Uterus (tissue), 2 donors: ENCODE results near the gene STUB1.

Experiments used
- CTCF ChIP-seq, 4 experiments: fragments of 200-600 bp in 2 of 4; fragments of 450-650 bp in 2 of 4; sonication (generic) in 2 of 4; IDR thresholded peaks; one replicate each; pipeline ENCODE4 v1.5.1; 2016 to 2019; ENCODE audit warnings: antibody characterized with exemption in 4 of 4, mild to moderate bottlenecking in 2 of 4, moderate library complexity in 1 of 4
- POLR2A ChIP-seq, 2 donors: fragments of 450-650 bp; IDR thresholded peaks; one replicate each; pipeline ENCODE4 v1.6.1; 2016; ENCODE audit warnings: antibody characterized with exemption in 2 of 2, mild to moderate bottlenecking in 1 of 2, moderate library complexity in 1 of 2

GRCh38 chr16:711084-711483 is 30.9 kb downstream of the STUB1 start:
- TF ChIP-seq CTCF (IDR thresholded peaks at IDR 0.05), result no peak
- no peak for TF ChIP-seq POLR2A (IDR thresholded peaks at IDR 0.05)
